Jurkat, Clone E6-1 (cell line): ENCODE results near the gene OR10G2. TPM values are rescaled to one million over a fixed set of nuclear protein-coding genes. Genes with fewer than 3 reads are reported as not detected.
"Not testable (repeated sequence)": the region's sequence is repeated elsewhere in the genome, so short reads cannot be mapped to it uniquely, and the experiment has no call there.

ENCODE experiments used
- DNase-seq: peaks from one replicate; pipeline ENCODE4 v3.0.0-alpha.2; 2011; ENCODE audit warnings: low read depth, low spot score
- H3K4me3 ChIP-seq: 2 replicates; pipeline ENCODE4 v1.5.1; 2011; ENCODE audit warnings: mild to moderate bottlenecking, low read length, control low read depth, moderate library complexity
- polyA plus RNA-seq: library from polyadenylated mRNA; unstranded; fragments of >200 nt; gene quantifications from one replicate; pipeline ENCODE4 v1.2.1, GENCODE V29; 2012; ENCODE audit warnings: missing spikeins; ENCODE audit not compliant: insufficient read length, insufficient read depth

OR10G2 gene
- not detected for polyA plus RNA-seq

DNA sequence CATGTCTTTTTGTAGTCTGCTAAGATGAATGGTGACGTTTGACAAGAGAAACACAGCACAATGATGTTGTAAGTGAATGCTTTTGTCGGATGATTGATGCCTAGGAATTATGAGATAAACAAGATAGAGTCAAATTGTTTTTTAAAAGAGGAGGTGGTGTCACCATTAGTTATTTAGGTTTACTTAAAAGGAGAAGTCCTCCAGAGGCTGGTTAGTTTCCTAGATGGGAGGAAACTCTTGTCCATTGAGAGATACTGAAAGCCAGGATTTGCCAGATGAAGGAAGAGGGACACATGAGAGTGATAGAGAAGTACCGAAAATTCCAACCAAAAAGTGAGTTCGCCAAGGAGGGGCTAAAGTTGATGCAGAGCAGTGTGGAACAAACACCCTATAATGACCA lies at the start of gene OR10G2:
Gene OR10G2, minus strand, starts transcription at position 101 of the 400 bp plus-strand sequence. Its CDS starts 98 bp downstream, at position 3.
- H3K4me3 ChIP-seq = no peak within 1 kb of the TSS
- DNase-seq = no peak

- no peak overlapping the region for H3K4me3 ChIP-seq
- DNase-seq = no peak
These were observed 45.3 kb upstream of the OR10G2 start for GRCh38 chr14:21680072-21680471.

- no peak for DNase-seq
- no peak overlapping the region for H3K4me3 ChIP-seq
These were observed 40.8 kb upstream of the OR10G2 start for GRCh38 chr14:21675566-21675965.

GRCh38 chr14:21673718-21674117 lies 39.0 kb upstream of the OR10G2 start, which contains the start of gene OR4E1:
Gene OR4E1 (minus strand): TSS chr14:21673818. CDS start chr14:21670935, 2,883 bp downstream.
- H3K4me3 ChIP-seq = no peak within 1 kb of the TSS
- no peak for DNase-seq

DNA sequence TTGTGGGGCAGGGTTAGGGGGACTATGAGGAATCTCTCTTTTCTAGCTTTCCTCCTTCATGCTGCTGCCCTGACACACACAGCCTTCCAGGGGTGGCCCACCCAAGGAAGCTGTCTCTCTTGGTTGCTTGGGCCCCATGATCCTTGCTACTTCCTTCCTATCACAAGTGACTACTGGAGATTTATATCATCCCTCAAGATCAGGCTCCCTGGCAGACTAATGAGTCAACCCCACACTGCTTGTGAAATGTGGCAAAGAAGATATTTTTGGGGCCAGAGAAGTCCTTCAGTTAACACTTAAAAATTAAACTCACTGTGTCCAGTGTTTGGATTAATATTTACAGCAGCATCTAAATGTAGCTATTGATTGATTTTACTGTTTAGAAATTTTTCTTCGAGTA lies 37.4 kb upstream of the OR10G2 start:
- H3K4me3 ChIP-seq = no peak overlapping the region
- DNase-seq = no peak

GRCh38 chr14:21671371-21671770 lies 36.6 kb upstream of the OR10G2 start:
- no peak overlapping the region for H3K4me3 ChIP-seq
- DNase-seq = no peak

GRCh38 chr14:21669284-21669683 lies 34.5 kb upstream of the OR10G2 start:
- no peak for DNase-seq
- no peak overlapping the region for H3K4me3 ChIP-seq

DNA sequence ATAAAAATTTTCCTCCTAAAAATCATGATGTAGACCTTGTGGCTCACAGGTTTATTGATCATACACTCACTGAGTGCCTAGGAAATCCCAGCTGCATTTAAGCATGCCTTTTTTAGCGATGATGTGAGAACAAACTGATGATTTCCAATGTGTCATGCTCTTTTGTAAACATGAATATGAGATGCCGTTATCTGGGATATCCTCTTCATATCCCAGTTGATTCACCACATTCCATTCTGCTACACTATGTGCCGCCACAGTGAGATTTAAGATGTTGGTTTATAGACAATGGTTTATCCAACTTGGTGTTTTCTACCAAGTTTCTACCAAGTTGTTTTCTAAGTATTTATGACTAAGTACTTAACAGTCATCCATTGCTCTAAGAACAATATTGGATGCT lies 33.6 kb upstream of the OR10G2 start:
- DNase-seq = no peak
- no peak overlapping the region for H3K4me3 ChIP-seq

- no peak for DNase-seq
- H3K4me3 ChIP-seq = no peak overlapping the region
These were observed 22.2 kb upstream of the OR10G2 start for GRCh38 chr14:21656980-21657379.

- DNase-seq = no peak
- no peak overlapping the region for H3K4me3 ChIP-seq
These were observed 19.5 kb upstream of the OR10G2 start for GRCh38 chr14:21654215-21654614.

GRCh38 chr14:21653331-21653885 lies 18.7 kb upstream of the OR10G2 start, which contains the start of gene OR4E2:
Gene OR4E2 (plus strand): TSS chr14:21653835. CDS start chr14:21665083, 11,248 bp downstream.
- DNase-seq = no peak
- no peak within 1 kb of the TSS for H3K4me3 ChIP-seq

- H3K4me3 ChIP-seq = no peak overlapping the region
These were observed 17.6 kb upstream of the OR10G2 start for GRCh38 chr14:21652209-21652808.

DNA sequence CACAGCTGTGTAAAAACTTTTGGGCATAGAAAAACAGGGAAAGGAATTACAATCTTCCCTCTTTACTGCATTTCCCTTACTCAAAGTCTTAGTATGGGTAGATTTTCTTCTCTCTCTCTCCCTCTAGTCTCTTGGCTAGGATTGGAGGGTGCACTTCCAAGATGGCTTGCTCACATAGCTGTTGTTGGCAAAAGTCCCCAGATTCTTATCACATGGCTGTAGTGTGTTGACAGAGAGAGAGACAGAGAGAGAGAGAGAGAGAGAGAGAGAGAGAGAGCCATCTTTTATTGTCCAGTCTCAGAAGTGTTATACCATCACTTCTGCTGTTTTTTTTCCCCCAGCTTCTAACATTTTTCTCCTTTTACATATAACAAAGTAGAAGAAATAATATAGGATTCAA lies 12.6 kb upstream of the OR10G2 start:
- no peak overlapping the region for H3K4me3 ChIP-seq
- DNase-seq = no peak

More at GRCh38 chr14:21652209-21652808, 17.6 kb upstream of the OR10G2 start:
- DNase-seq = no peak

DNA sequence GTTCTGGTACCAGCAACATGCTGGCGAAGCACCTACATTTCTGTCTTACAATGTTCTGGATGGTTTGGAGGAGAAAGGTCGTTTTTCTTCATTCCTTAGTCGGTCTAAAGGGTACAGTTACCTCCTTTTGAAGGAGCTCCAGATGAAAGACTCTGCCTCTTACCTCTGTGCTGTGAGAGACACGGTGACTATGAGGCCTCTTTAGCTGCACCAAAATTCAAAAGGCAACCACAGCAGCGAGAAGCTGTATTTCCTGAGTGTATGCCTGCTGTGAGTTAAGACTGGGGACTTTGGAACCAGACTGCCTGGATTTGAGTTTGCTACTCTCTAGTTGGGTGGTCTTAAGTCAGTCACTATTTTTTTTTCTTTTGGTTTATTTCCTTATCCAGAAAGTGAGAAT lies 8.7 kb upstream of the OR10G2 start:
- no peak overlapping the region for H3K4me3 ChIP-seq
- DNase-seq = no peak

DNA sequence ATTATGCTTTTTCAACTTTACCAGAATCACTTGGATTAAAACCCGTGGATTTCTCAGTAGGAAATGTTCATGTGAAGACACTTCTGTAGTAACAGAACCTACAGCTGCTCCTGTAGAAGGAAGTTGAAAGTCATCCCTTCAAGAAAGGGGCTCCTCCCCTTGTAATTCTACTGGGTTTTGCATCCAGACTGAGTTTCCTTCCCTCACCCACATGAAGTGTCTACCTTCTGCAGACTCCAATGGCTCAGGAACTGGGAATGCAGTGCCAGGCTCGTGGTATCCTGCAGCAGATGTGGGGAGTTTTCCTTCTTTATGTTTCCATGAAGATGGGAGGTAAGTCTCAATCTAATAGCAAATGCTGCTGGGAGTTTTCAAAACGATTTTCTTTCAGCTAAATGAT lies 7.9 kb upstream of the OR10G2 start:
- DNase-seq = no peak
- H3K4me3 ChIP-seq = no peak overlapping the region

GRCh38 chr14:21631084-21631483 lies 3.7 kb downstream of the OR10G2 start:
- no peak for DNase-seq
- no peak overlapping the region for H3K4me3 ChIP-seq

DNA sequence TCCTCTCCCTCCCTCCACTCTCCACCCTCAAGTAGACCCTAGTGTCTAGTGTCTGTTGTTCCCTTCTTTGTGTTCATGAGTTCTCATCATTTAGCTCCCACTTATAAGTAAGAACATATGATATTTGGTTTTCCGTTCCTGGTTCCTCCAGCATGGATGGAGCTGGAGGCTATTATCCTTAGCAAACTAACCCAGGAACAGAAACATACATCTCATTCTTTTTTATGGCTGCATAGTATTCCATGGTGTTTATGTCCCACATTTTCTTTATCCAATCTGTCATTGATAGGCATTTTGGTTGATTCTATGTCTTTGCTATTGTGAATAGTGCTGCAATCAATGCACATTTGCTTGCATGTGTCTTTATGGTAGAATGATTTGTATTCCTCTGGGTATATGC lies 4.2 kb downstream of the OR10G2 start:
- DNase-seq, H3K4me3 ChIP-seq: not testable (repeated sequence)

GRCh38 chr14:21626491-21627230 lies 8.1 kb downstream of the OR10G2 start:
- DNase-seq = no peak
- H3K4me3 ChIP-seq = no peak overlapping the region

GRCh38 chr14:21617614-21618013 lies 17.1 kb downstream of the OR10G2 start:
- no peak for DNase-seq

DNA sequence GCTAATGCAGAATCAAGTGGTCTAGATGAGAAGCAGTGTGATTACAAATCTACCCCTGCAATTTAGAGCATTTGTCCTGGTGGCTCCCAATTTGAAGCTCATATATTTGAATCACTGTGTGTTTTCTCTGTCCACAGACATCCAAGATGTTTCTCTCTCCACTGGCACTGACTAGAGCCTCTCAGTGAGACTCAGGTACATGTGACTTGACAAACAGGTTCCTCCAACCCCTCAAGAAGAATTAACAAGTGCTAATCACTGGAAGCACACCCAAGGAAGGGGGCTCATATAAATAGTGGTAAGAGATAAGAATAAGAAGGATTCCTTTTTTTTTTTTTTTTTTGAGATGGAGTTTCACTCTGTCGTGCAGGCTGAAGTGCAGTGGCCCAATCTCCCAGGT lies 20.5 kb downstream of the OR10G2 start:
- H3K4me3 ChIP-seq = no peak overlapping the region

More at GRCh38 chr14:21617614-21618013, 17.1 kb downstream of the OR10G2 start:
- no peak overlapping the region for H3K4me3 ChIP-seq

More for the DNA sequence above, 20.5 kb downstream of the OR10G2 start:
- no peak for DNase-seq
